ENCODE measurements around the gene TLK1. TPM values are rescaled to one million over a fixed set of nuclear protein-coding genes. Genes with fewer than 3 reads are reported as not detected.

The TLK1 gene
- total RNA-seq, 4 donors from 2014 or later, result 32.2 to 64.3 (median 45.4) TPM

DNA sequence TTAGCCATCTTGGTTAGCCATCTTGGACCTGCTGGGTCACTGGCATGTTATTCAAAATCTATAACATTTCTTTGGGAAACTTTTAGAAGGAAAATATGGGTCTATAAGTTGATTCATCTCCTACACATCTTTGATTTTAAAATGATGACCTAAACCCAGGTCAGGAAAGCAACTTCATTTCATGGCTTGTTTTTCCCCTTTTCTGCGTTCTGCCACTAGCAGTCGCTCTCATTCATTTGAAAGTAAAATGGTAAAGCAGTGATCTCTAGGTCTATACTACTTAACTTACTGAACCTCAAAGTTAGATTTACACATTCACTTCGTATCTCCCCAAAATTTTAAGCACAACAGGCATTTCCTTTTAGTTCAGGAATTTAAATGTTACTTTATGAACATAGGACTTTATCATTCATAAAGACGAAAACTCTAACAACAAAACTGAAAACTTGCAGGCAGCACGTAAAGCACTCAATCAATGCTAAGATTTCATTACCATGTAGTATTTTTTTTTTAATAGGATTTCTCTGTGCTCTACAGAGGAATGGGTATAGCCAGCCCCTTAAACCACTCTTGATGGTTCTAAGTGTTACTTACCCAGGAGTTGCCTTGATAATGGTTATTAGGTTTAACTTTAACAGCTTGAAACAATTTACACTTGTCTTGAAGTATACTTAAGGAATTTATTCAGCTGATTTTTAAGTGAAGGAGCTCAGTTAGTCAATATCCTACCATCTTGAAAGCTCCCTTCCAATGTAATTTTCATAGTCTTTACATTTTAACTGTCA is 169.1 kb downstream of the TLK1 start:
- Histone ChIP-seq H3K9me3 (no peaks in the 10 kb centered on the region), H3K27me3 (no peaks in the 10 kb centered on the region), H3K36me3 (peaks cover 0 to 56% of the 10 kb centered on the region in 2 donors), H3K27ac (no peak overlapping the region), H3K4me1 (no peaks in the 10 kb centered on the region), H3K4me3 (no peak overlapping the region)
- no peak for TF ChIP-seq POLR2A (IDR thresholded peaks at IDR 0.05)
- no peak for TF ChIP-seq POLR2AphosphoS5 (IDR thresholded peaks at IDR 0.05)
- TF ChIP-seq, protein P1, sequence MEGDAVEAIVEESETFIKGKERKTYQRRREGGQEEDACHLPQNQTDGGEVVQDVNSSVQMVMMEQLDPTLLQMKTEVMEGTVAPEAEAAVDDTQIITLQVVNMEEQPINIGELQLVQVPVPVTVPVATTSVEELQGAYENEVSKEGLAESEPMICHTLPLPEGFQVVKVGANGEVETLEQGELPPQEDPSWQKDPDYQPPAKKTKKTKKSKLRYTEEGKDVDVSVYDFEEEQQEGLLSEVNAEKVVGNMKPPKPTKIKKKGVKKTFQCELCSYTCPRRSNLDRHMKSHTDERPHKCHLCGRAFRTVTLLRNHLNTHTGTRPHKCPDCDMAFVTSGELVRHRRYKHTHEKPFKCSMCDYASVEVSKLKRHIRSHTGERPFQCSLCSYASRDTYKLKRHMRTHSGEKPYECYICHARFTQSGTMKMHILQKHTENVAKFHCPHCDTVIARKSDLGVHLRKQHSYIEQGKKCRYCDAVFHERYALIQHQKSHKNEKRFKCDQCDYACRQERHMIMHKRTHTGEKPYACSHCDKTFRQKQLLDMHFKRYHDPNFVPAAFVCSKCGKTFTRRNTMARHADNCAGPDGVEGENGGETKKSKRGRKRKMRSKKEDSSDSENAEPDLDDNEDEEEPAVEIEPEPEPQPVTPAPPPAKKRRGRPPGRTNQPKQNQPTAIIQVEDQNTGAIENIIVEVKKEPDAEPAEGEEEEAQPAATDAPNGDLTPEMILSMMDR (IDR thresholded peaks at IDR 0.05), result no peak
- TF ChIP-seq EP300 (IDR thresholded peaks at IDR 0.05), result no peak
- 82 to 91% methylated on average over 5 of the region's 5 CpGs for WGBS, 2 donors (ENCODE audit: low coverage in 1 of 2)
- no peak for ATAC-seq

DNA sequence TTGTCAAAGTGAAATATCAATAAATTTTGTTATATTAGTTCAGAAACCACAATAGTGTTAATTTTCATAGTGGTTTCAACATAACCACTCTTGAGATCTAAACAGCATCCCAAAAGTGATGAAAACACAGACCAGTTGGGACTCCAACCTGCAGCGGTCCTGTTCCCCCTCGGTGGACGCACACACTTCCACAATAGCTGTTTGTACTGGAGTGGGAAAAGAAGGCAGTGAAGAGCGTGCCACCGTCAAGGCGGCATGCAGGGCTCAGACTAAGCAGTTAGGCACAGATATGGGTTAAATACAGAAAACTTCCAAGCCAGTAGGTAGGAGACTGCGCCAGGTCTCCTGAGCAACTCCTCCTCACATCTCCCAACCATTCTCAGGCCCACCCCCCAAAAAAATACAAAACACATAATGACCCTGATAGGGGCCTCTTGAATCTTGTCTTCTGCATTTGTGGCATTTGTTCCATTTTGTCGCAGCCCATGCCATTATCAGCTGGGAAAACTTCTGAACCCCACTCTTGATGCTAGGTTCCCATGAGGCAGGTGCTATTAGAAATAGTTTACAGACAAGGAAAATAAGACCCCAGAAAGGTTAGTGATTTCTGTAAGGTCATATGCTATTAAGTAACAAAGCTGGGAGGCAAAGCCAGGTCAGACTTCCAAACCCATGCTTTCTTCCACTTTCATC is 174.0 kb downstream of the TLK1 start:
- H3K27me3 ChIP-seq, result no peaks in the 10 kb centered on the region
- WGBS, 2 donors (ENCODE audit: low coverage in 1 of 2), result 82 to 98% methylated on average over 6 of the region's 8 CpGs

GRCh38 chr2:170985407-170985806 is 175.3 kb downstream of the TLK1 start:
- ATAC-seq, result no peak
- no peak overlapping the region for H3K4me3 ChIP-seq
- 67 to 90% methylated on average over 1 to 5 of the region's 5 CpGs for WGBS, 2 donors (ENCODE audit: low coverage in 1 of 2)
- no peaks in the 10 kb centered on the region for H3K27me3 ChIP-seq
- TF ChIP-seq POLR2AphosphoS5 (IDR thresholded peaks at IDR 0.05), result no peak
- TF ChIP-seq POLR2A (IDR thresholded peaks at IDR 0.05), result no peak
- TF ChIP-seq, protein P1 (IDR thresholded peaks at IDR 0.05), result no peak
- TF ChIP-seq EP300 (IDR thresholded peaks at IDR 0.05), result no peak
- peaks cover 0 to 6% of the 10 kb centered on the region in 2 donors for H3K36me3 ChIP-seq
- H3K4me1 ChIP-seq, result no peaks in the 10 kb centered on the region
- no peak overlapping the region for H3K27ac ChIP-seq
- no peaks in the 10 kb centered on the region for H3K9me3 ChIP-seq

More for the DNA sequence above, 174.0 kb downstream of the TLK1 start:
- Histone ChIP-seq H3K9me3 (no peaks in the 10 kb centered on the region), H3K4me1 (no peaks in the 10 kb centered on the region), H3K27ac (no peak overlapping the region), H3K4me3 (no peak overlapping the region), H3K36me3 (peaks cover 0 to 15% of the 10 kb centered on the region in 2 donors)
- ATAC-seq, result no peak
- TF ChIP-seq EP300 (IDR thresholded peaks at IDR 0.05) (no peak), POLR2A (IDR thresholded peaks at IDR 0.05) (no peak), POLR2AphosphoS5 (IDR thresholded peaks at IDR 0.05) (no peak)
- TF ChIP-seq, protein P1 (IDR thresholded peaks at IDR 0.05), result no peak

- Histone ChIP-seq H3K27ac (no peak overlapping the region), H3K4me1 (no peaks in the 10 kb centered on the region), H3K27me3 (no peaks in the 10 kb centered on the region), H3K36me3 (peaks cover 0 to 6% of the 10 kb centered on the region in 2 donors), H3K9me3 (no peaks in the 10 kb centered on the region), H3K4me3 (no peak overlapping the region)
- WGBS, 2 donors (ENCODE audit: low coverage in 1 of 2), result 0% methylated on average over 1 of the region's 1 CpG; no CpG with 5 or more reads in 1 of the 2 donors
- no peak for ATAC-seq
- TF ChIP-seq POLR2AphosphoS5 (IDR thresholded peaks at IDR 0.05) (no peak), EP300 (IDR thresholded peaks at IDR 0.05) (no peak), POLR2A (IDR thresholded peaks at IDR 0.05) (no peak)
- TF ChIP-seq, protein P1 (IDR thresholded peaks at IDR 0.05), result no peak
Observed at GRCh38 chr2:170984079-170984478, 176.6 kb downstream of the TLK1 start.
